ENCODE measurements around the gene LRRC4C. TPM values are rescaled to one million over a fixed set of nuclear protein-coding genes. Genes with fewer than 3 reads are reported as not detected.

Gene LRRC4C
- total RNA-seq, 1 experiment from 2014 or later: 0.72 TPM

- POLR2A ChIA-PET: no interaction called here
- DNase-seq (ENCODE audit: low spot score) (no peak), ATAC-seq (no peak)
- peaks cover 47% of the 10 kb centered on the region for H3K27me3 Mint-ChIP-seq (ENCODE audit: low read depth)
- H3K4me1 Mint-ChIP-seq: no peaks in the 10 kb centered on the region
- H3K9me3 Mint-ChIP-seq: peaks cover 32% of the 10 kb centered on the region
- CTCF ChIA-PET: interaction anchor here (1.2 kb wide), 1 partner anchor 9 kb away, joined by 3 read pairs; no protein-coding TSS in a partner anchor
- no peak for TF ChIP-seq SOX15 (CRISPR knock-in tag; IDR thresholded peaks at IDR 0.05)
- TF ChIP-seq NR2C2 (CRISPR knock-in tag; IDR thresholded peaks at IDR 0.05): no peak
- no peak for TF ChIP-seq STAT6 (CRISPR knock-in tag; conservative IDR thresholded peaks at IDR 0.05; ENCODE audit: low read depth)
- TF ChIP-seq ZBTB21 (CRISPR knock-in tag; IDR thresholded peaks at IDR 0.05; ENCODE audit: borderline replicate concordance): no peak
- no peak for TF ChIP-seq RORB (CRISPR knock-in tag; IDR thresholded peaks at IDR 0.05)
- TF ChIP-seq HMGA2 (CRISPR knock-in tag; IDR thresholded peaks at IDR 0.05): no peak
- no peak for TF ChIP-seq USF1 (CRISPR knock-in tag; IDR thresholded peaks at IDR 0.05)
- no peak for TF ChIP-seq ESRRA (CRISPR knock-in tag; IDR thresholded peaks at IDR 0.05; ENCODE audit: borderline replicate concordance)
- no peak for TF ChIP-seq E2F5 (CRISPR knock-in tag; IDR thresholded peaks at IDR 0.05)
- no peak for TF ChIP-seq RELA (CRISPR knock-in tag; IDR thresholded peaks at IDR 0.05; ENCODE audit: borderline replicate concordance)
- TF ChIP-seq ATF2 (CRISPR knock-in tag; IDR thresholded peaks at IDR 0.05; ENCODE audit: borderline replicate concordance, low read depth): no peak
- TF ChIP-seq PREB (CRISPR knock-in tag; IDR thresholded peaks at IDR 0.05; ENCODE audit: borderline replicate concordance): no peak
- TF ChIP-seq MYBL2 (CRISPR knock-in tag; IDR thresholded peaks at IDR 0.05): no peak
- TF ChIP-seq MXD4 (CRISPR knock-in tag; IDR thresholded peaks at IDR 0.05; ENCODE audit: borderline replicate concordance): no peak
- no peak for TF ChIP-seq PRRX2 (CRISPR knock-in tag; IDR thresholded peaks at IDR 0.05)
- TF ChIP-seq ZNF317 (CRISPR knock-in tag; IDR thresholded peaks at IDR 0.05; ENCODE audit: borderline replicate concordance, low read depth): no peak
- TF ChIP-seq E2F1 (CRISPR knock-in tag; IDR thresholded peaks at IDR 0.05): no peak
- no peaks in the 10 kb centered on the region for H3K36me3 Mint-ChIP-seq
- no peak overlapping the region for H3K27ac Mint-ChIP-seq
- no peak overlapping the region for H3K4me3 Mint-ChIP-seq
Observed at GRCh38 chr11:40175980-40176379, 1283.5 kb downstream of the LRRC4C start.

GRCh38 chr11:40170078-40170477 is 1289.4 kb downstream of the LRRC4C start:
- Mint-ChIP-seq H3K36me3 (peaks cover 6% of the 10 kb centered on the region), H3K9me3 (peaks cover 27% of the 10 kb centered on the region), H3K4me1 (no peaks in the 10 kb centered on the region; the same call in none of the 2 replicates), H3K27me3 (ENCODE audit: low read depth) (peaks cover 14% of the 10 kb centered on the region), H3K4me3 (no peak overlapping the region), H3K27ac (no peak overlapping the region)
- POLR2A ChIA-PET: no interaction called here
- no peak for DNase-seq (ENCODE audit: low spot score)
- no peak for ATAC-seq
- TF ChIP-seq JUN (CRISPR knock-in tag; IDR thresholded peaks at IDR 0.05) (no peak), MYBL2 (CRISPR knock-in tag; IDR thresholded peaks at IDR 0.05) (no peak), IRF1 (CRISPR knock-in tag; IDR thresholded peaks at IDR 0.05) (no peak), SMAD4 (CRISPR knock-in tag; IDR thresholded peaks at IDR 0.05) (no peak), NFE2L1 (CRISPR knock-in tag; IDR thresholded peaks at IDR 0.05) (no peak), IRF2 (CRISPR knock-in tag; IDR thresholded peaks at IDR 0.05; ENCODE audit: borderline replicate concordance, low read depth) (no peak)
- CTCF ChIA-PET: no interaction called here
